ENCODE results near the gene KLF7.

Gene KLF7

DNA sequence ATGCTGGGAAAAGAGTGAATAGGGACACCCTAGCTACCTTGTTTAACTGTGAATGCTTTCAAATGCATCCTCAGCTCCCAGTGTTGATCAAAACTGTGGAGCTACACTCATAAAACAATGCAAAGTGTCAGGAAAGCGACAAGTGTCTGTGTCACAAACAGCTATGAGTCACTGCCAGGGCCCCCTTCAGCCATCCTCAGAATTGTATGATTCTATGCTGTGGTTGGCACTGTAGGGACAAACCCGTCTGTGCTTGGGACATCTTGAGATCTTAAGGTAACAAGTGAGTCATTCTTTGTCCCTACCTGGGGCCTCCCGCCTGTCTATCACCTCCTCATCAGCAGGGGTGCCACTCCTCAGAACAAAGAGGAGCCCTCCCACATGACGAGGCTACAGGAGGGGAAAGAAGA lies 42.4 kb downstream of the KLF7 start:
- DNase-seq = peak; percentile 71

DNA sequence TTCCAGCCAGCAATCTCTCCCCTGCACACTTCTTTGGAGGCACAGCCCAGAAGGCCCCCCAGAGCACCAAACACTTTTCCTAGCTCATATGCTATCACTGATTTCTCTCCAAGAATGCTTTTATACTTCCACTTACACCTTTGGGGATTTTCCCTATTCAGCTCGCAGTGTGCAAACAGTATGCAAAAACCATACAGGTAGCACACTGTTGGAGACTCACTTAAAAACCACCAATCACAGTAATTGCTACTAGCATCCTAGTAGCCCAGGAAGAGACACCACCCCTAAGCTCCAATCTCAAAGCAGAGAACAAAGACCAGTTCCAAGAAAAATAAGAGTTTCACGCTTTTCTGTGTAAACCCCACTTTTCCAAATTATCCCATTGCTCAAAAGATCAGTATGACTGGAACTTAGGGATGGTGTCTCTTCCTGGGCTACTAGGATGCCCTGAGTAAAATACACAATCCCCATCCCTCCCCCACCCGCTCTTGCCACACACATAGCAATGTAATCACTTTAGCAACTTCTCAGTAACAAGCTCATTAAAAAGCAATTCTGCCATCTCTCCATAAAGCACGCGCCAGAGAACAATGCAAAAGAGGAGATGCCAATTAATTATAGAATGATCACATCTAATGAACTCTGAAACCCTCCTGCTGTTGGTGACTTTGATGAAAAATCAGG lies 43.0 kb downstream of the KLF7 start:
- no peak for DNase-seq

DNA sequence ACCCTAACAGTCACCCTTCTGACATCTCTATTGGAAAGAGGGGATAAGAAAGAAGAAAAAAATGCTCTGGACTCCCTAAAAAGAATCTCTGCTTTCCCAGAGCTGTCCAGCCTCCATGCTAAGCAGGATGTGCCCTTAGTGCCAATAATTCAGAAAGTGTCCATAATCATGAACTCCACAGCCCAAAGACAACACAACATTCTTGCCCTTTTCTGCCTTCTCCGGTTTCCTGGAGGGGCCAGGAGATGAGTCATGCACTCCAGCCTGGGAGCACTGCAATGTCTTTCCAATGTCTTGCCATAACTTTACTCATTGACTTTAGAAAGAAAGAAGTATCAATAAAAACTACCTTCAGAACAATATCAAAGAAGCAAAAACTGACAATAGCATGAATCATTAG lies 44.0 kb downstream of the KLF7 start:
- peak; percentile 39 for DNase-seq

GRCh38 chr2:207119048-207119447 lies 46.7 kb downstream of the KLF7 start:
- peak; percentile 13 for DNase-seq

GRCh38 chr2:207117668-207118067 lies 48.1 kb downstream of the KLF7 start:
- no peak for DNase-seq

- DNase-seq = no peak
Measured at GRCh38 chr2:207115715-207116364, 49.9 kb downstream of the KLF7 start.

DNA sequence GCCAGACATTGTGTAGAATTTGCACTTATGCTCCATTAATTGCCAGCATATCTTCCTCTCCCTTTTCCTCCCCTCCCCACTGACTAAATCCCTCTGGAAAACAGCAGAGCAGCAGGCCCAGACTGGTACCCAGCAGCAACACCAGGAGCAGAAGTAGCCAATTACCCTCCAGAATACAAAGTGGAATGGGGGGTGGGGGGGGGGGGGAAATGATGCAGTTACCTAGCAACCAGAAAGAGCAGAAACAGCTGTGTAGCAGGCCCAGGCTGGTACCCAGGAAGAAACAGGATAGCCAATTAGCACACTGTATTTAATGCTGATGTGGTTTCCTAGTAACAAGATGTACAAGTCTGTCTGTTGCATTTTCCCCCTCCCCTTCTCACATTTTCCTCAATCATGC lies 52.3 kb downstream of the KLF7 start:
- peak; percentile 15 for DNase-seq

DNA sequence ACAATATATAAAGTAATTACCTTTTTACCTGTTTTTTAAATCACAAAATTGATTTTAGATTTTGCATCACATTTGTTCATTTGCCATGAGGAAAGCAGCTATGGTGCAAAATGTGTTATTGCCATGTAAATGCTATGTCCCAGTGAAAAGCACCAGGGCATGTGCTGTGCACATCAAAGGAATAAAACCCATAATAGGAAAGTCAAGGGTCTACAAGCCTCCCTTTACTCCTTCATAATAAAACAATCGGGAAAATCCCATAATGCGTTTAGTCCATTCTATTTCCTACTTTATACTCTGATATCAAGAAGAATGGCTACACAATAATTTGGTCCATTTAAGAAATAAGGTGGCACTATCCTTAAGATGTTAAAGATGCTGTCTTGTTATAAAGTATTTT lies 53.0 kb downstream of the KLF7 start:
- DNase-seq = no peak

- DNase-seq = no peak
Measured at GRCh38 chr2:207112383-207112782, 53.4 kb downstream of the KLF7 start.

- no peak for DNase-seq
Measured at GRCh38 chr2:207111757-207112156, 54.0 kb downstream of the KLF7 start.

- DNase-seq = no peak
Measured at GRCh38 chr2:207110715-207111114, 55.0 kb downstream of the KLF7 start.

GRCh38 chr2:207110310-207110709 lies 55.4 kb downstream of the KLF7 start:
- no peak for DNase-seq

DNA sequence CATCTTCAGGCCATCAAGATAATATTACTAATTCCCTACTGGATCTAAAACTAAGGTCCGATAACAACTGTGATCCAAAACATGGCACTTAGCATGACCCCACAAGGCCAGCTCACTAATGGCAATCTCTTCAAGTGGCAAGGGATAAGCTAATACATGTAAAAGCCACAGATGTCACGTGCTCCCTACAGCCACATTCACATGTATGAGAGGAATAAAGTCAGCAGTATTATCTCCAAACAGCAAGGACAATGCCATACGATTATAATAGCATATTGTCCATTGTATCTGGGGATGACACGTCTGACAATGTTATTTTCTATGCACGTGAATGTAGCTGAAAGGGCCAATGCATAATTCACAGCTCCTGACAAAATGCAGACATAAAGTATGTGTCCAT lies 56.0 kb downstream of the KLF7 start:
- no peak for DNase-seq

- DNase-seq = no peak
Measured at GRCh38 chr2:207108440-207108839, 57.3 kb downstream of the KLF7 start.

DNA sequence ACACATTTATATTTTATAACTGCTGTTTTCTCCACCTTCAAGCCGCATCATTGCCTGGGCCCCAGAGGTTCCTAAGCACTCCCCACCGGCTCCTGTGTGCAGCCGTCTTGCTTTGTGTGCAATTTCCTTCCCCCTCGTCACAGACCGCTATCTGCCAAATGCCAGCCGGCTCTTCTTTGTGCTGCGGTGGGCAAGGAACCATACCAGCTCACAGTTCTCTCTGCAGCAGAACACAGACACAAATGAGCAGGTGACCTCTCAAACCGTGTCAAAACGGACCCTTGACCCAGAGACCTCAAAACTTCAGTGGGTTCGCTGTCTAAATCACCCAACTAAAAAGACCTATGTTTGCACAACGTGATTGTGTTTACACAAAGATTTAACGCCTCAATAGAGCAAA lies 58.2 kb downstream of the KLF7 start:
- no peak for DNase-seq

DNA sequence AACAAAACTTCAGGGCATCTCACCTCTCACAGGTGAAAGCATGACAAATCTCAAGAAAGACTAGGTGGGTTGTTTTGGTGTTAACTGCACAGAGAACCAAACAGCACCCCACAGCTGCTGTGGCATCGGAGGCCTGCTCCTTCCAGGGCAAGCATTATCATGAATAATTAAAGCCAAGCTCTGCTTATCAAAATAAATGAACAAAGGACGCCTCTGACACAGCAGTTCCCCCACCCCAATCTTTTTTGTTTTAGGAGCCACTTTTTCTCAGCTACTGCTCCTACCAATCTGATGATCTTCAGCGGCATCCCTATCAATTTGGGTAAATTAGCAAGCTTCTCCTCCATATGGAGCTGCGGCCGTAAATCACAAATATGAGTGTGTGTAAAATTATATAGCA lies 58.6 kb downstream of the KLF7 start:
- no peak for DNase-seq

GRCh38 chr2:207103132-207103531 lies 62.6 kb downstream of the KLF7 start:
- no peak for DNase-seq

DNA sequence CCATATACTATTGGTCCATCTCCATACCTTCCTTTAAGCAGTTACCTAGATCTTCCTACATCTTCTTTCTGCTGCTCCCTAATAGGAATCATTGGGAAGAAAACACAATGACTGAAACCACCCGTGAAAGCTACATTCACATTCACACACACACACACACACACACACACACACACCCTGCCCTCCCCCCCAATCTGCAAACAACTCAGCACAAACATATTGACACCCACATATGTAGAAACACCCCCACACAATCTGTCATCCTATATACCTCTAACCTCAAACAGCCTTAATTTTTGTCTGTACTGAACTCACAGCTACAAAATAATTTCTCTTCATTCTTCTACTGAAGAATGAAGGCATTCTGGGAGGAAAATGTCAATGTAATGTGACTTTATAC lies 63.8 kb downstream of the KLF7 start:
- no peak for DNase-seq

DNA sequence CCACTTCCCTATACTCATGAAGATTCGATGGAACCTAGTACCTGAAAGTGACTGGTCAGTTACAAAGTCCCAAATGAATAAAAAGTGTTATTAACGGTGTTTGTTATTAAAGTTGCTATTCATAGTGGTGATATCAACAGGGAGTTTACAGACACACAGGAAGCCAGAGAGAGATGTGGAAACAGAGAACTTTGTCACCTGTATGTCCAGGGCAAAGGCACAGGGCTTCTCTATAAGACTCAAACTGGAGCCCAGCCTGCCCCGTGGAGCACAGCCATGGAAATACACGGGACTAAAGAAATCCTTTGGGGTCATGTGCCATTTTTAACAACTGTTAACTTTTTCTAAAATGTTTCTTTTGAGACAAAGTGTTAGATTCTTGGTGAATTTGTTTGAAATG lies 68.5 kb downstream of the KLF7 start:
- no peak for DNase-seq

DNA sequence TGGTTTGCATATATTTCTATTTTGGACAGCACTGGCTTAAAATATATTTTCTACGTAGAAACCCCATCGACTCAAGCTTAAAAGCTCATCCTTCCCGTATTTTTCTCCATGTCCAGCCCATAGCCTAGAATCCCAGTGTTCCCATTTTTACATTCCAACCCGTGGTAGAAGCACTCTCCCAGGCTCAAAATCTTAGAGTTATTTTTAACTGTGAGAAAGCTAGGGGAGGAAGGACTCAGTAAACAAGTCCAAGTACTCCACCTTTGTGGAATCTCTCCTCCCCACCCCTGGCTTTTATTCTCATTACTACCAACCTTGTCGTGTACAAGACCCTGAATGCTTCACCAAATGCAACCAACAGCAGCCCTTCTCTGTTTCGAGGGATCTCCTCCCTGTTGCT lies 69.8 kb downstream of the KLF7 start:
- no peak for DNase-seq

DNA sequence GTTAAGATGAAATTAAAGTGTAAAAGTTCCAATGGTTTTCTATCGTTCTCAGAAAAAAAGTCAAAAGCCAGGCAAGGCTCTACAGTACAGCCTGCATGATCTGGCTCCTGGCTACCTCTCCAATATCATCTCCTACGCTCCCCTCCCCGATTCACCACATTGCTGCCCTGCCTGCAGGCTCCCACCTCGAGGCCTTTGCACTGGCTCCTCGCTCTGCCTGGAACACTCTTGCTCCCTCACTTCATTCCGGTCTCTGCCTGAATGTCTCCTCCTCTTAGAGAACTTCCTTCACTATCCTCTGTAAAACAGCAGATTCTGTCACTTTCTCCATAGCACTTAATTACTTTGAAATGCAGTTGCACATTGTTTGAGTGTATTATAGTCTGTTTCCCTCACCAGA lies 72.5 kb downstream of the KLF7 start:
- DNase-seq = no peak

DNA sequence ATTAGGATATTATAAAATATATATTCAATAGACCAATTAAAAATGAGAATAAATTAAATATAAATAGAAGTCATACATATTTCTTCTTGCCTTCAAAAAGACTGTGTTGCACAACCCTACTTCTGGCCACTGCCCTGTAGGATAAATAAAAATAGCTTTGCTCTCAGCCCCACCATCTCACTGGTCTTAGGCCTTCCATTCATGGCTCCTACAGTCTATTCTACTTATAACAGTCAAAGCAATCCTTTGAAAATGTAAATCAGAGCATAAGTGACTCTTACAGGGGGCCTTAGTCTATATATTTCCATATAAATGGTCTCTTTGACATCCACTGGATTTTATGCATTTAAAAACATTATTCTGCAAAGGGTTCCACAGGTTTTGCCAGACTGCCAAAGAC lies 72.9 kb downstream of the KLF7 start:
- DNase-seq = no peak

DNA sequence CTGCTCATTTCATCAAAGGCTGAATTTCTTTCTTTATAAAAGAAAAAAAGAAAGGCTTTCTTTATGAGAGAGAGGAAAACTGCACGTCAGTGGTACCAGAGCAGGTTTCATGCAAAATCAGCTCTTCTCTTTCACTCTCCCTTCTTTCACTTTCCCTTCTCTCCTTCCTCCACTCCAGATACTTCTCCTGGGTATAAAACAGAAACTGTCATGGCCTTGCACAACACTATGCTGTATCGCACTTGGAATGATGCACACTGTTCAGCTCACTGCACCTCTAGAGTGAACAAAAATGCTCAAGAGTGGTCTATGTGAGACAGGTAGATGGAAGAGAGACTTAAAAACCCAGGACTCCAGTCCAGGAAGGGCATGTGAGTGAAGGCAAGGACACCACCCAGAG lies 73.8 kb downstream of the KLF7 start:
- no peak for DNase-seq

DNA sequence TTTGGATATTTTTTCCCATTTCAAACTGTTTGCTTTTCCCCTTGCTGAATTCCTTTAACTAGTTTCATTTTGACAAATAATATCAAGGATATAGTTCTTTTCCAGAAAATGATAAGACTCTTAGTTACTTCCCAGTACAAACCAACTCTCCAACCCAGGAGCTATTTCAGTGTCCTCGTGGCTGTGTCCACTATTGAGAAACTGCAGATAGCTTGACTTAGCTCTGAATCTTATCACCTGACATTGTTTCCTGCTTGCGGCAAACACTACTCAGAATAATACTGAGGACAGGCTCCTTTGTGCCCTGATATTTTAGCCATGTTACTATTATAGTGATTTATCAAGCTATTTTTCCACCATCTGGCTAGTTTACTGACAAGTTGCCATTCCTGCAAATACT lies 74.6 kb downstream of the KLF7 start:
- DNase-seq = no peak

GRCh38 chr2:207090389-207090788 lies 75.4 kb downstream of the KLF7 start:
- DNase-seq = peak; percentile 24
